Mucosa of descending colon (tissue), 3 donors: Measurements from ENCODE around the gene RPS21. TPM values are rescaled to one million over a fixed set of nuclear protein-coding genes. Genes with fewer than 3 reads are reported as not detected.
A peak's percentile ranks its signal among the peaks of the same experiment; 100 is the strongest.

Experiments
- ATAC-seq: fragments of 200-7000 bp; cut with Tn5 transposase; one replicate; pipeline ENCODE4 v1.9.1; 2020; ENCODE audit warnings: mild to moderate bottlenecking, moderate library complexity
- DNase-seq, 3 donors: peaks; one replicate each; pipeline ENCODE4 v3.0.0-alpha.2; 2020
- H3K36me3 ChIP-seq: fragments of 200-600 bp; one replicate; pipeline ENCODE4 v1.8.0; 2021; ENCODE audit warnings: low read depth, mild to moderate bottlenecking
- H3K4me1 ChIP-seq: fragments of 200-600 bp; one replicate; pipeline ENCODE4 v1.8.0; 2021; ENCODE audit warnings: low read depth, mild to moderate bottlenecking
- H3K4me3 ChIP-seq: fragments of 200-600 bp; one replicate; pipeline ENCODE4 v1.8.0; 2021; ENCODE audit warnings: mild to moderate bottlenecking
- H3K9me3 ChIP-seq: fragments of 200-600 bp; one replicate; pipeline ENCODE4 v1.8.0; 2021; ENCODE audit warnings: mild to moderate bottlenecking
- intact Hi-C, 2 donors: fragments of 100-400 bp; cut with DNase I in 1 of 2; cut with micrococcal nuclease in 1 of 2; formaldehyde crosslinking; loops; one replicate each; pipeline versions ENCODE4 v1.11.0 to v1.11.1; 2022; cut with DNase I, micrococcal nuclease
- total RNA-seq, 3 donors: library from RNA; stranded (reverse); fragmentation: NEBNext Ultra II Directional in 2 of 3; extraction: Animal tissue kit (Norgen Biotek cat#: 25700) in 2 of 3; gene quantifications; one replicate each; pipeline versions ENCODE4 v1.2.1 to v1.2.4, GENCODE V29; 2021 to 2023
- TF ChIP-seq, protein P1 (sequence below): fragments of 200-600 bp; IDR thresholded peaks from one replicate; pipeline ENCODE4 v1.8.0; 2022; ENCODE audit warnings: antibody characterized with exemption, mild to moderate bottlenecking
- donor health status: DM: no; HTN: no; CAD: no; lungs with moderate emphysema.
- donor health status: DM: no; HTN: no; CAD: no.
- donor health status: DM: no; HTN: yes; CAD: no.

RPS21 gene
- total RNA-seq, 3 donors from 2014 or later, result 1,171 to 1,284 (median 1,191) TPM

DNA sequence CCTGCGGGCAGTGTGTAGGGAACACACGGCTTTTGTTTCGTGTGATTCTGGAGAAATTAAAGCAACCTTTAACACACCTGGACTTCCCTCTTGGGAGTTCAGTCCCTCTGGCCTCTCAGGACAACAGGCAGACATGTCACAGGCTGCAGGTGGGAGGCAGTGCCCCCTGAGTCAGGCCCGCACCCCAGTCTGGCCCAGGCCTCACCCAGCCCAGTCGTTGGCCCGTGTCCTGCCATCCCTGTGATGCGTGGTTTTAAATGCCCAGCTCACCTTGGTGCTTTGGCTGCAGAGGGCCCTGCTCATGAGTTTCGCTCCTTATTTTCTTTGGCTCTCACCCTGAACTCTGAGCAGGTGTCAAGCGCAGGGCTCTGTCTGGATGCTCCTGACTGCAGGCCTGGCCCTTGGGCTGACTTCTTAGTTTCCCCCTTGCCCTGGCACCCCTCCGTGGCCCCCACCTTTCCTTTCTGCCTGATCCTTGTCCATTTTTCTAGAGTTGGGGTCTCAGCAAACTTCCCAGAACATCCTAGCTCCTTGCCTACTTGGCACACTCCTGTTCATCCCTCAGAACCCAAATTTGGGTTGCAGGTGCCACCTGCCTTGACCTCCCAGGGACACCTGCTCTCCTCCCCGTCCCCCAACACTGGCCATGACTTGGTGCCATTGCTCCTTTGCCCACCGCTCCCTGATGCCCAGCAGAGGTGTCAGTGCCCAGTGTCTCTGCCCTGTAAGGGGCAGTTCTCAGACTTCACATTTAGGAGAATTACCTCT lies 22.4 kb downstream of the RPS21 start:
- H3K4me1 ChIP-seq, result peaks cover 52% of the 10 kb centered on the region
- DNase-seq (no peak), ATAC-seq (no peak)
- no peaks in the 10 kb centered on the region for H3K36me3 ChIP-seq
- no peak overlapping the region for H3K4me3 ChIP-seq
- intact Hi-C loops, result no loop called here
- TF ChIP-seq, protein P1, sequence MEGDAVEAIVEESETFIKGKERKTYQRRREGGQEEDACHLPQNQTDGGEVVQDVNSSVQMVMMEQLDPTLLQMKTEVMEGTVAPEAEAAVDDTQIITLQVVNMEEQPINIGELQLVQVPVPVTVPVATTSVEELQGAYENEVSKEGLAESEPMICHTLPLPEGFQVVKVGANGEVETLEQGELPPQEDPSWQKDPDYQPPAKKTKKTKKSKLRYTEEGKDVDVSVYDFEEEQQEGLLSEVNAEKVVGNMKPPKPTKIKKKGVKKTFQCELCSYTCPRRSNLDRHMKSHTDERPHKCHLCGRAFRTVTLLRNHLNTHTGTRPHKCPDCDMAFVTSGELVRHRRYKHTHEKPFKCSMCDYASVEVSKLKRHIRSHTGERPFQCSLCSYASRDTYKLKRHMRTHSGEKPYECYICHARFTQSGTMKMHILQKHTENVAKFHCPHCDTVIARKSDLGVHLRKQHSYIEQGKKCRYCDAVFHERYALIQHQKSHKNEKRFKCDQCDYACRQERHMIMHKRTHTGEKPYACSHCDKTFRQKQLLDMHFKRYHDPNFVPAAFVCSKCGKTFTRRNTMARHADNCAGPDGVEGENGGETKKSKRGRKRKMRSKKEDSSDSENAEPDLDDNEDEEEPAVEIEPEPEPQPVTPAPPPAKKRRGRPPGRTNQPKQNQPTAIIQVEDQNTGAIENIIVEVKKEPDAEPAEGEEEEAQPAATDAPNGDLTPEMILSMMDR, result no peak
- H3K9me3 ChIP-seq, result no peaks in the 10 kb centered on the region

GRCh38 chr20:62409931-62410745 lies 23.2 kb downstream of the RPS21 start:
- DNase-seq (peak; percentile 81 to 86 (median 84)), ATAC-seq (peak; percentile 16)
- H3K4me3 ChIP-seq, result no peak overlapping the region
- intact Hi-C loops, result no loop called here
- H3K9me3 ChIP-seq, result no peaks in the 10 kb centered on the region
- TF ChIP-seq, protein P1, result peak; percentile 22
- peaks cover 58% of the 10 kb centered on the region for H3K4me1 ChIP-seq
- H3K36me3 ChIP-seq, result no peaks in the 10 kb centered on the region

DNA sequence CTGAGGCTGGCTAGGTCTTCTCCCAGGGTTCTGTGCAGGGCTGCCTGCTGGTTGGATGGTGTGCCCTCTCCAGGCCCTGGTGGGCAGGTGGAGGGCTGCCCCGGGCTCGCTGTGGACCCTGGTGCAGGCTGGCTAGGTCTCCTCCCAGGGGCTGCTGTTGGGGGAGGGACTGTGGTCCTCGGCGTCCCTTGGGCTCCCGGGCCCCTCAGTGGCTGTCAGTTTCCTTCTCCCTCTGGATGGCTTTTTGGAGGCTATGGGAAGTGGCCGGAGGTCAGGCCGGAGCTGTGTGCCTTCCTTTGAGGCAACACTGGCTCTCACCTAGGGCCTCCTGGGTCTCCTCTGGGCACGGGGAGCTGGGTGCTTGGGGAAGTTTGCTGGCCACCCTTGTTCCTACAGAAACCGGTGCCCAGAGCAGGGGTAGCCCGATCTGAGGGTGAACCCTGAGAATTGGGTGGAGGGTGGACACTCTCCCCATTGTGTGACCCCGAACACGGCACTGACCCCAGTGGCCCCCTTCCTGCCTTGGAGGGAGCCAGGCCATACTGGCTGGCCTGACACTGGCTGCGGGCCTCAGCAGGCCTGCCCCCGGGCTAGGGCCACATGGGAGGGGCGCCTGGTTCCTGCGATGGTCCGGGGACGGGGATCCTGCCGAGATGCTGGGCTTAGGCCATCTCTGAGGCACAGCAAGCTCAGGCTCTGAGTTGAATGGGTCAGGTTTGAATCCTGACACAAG lies 24.0 kb downstream of the RPS21 start:
- Histone ChIP-seq H3K4me3 (no peak overlapping the region), H3K4me1 (peaks cover 51% of the 10 kb centered on the region), H3K36me3 (no peaks in the 10 kb centered on the region), H3K9me3 (no peaks in the 10 kb centered on the region)
- ATAC-seq (no peak), DNase-seq (peak in 1 of 3 donors; percentile 57)
- TF ChIP-seq, protein P1, result no peak
- intact Hi-C loops, result no loop called here

GRCh38 chr20:62411479-62412193 lies 24.7 kb downstream of the RPS21 start:
- TF ChIP-seq, protein P1, result peak; percentile 12
- Histone ChIP-seq H3K4me1 (peaks cover 45% of the 10 kb centered on the region), H3K36me3 (no peaks in the 10 kb centered on the region), H3K4me3 (no peak overlapping the region), H3K9me3 (no peaks in the 10 kb centered on the region)
- intact Hi-C loops, result no loop called here
- peak; percentile 31 for ATAC-seq
- DNase-seq, result peak in 2 of 3 donors; percentile 57 to 73
